Measurements from ENCODE around the gene USO1.
"Not testable (repeated sequence)": the region's sequence is repeated elsewhere in the genome, so short reads cannot be mapped to it uniquely, and the experiment has no call there.

USO1 gene, protein sequence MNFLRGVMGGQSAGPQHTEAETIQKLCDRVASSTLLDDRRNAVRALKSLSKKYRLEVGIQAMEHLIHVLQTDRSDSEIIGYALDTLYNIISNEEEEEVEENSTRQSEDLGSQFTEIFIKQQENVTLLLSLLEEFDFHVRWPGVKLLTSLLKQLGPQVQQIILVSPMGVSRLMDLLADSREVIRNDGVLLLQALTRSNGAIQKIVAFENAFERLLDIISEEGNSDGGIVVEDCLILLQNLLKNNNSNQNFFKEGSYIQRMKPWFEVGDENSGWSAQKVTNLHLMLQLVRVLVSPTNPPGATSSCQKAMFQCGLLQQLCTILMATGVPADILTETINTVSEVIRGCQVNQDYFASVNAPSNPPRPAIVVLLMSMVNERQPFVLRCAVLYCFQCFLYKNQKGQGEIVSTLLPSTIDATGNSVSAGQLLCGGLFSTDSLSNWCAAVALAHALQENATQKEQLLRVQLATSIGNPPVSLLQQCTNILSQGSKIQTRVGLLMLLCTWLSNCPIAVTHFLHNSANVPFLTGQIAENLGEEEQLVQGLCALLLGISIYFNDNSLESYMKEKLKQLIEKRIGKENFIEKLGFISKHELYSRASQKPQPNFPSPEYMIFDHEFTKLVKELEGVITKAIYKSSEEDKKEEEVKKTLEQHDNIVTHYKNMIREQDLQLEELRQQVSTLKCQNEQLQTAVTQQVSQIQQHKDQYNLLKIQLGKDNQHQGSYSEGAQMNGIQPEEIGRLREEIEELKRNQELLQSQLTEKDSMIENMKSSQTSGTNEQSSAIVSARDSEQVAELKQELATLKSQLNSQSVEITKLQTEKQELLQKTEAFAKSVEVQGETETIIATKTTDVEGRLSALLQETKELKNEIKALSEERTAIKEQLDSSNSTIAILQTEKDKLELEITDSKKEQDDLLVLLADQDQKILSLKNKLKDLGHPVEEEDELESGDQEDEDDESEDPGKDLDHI

DNA sequence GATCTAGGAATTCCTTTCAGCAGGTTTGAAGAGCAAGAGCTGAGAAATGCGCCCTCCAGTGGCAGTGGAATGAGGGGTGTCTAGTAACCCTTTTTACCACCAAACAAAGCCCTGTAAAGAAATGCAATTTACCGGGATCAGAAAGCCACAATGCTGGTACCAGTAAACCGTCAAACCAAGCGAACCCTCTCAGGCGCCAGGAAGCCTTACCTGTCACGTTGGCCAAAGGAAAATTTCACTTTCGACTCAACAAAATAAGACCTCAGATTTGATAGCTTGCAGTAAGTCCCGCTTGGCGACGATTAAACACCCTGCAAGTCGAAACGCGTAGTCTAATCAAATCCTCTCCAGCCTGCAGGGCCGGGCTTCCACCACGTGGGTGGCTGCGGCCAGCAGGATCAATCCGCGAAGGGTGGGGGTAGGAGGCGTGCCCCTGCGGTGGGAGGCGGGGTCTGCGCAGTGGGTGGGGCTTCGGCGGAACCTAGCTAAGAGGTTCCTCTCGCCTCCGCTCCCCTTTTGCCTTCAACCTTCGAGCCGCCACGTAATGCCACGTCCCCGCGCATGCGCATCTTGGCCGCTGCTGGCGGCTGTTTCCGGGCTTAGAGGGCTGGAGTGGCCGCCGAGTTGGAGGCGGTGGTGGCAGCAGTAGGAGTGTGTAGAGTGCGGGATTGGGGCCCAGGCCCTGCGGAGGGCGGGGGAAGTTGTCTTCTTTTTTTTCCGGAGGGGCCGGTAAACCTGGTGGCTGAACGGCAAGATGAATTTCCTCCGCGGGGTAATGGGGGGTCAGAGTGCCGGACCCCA, at the start of gene USO1:
TSS of gene USO1 (plus strand) at position 512 of the 801 bp plus-strand sequence. CDS start at position 755, 243 bp downstream.
- no peaks in the 10 kb centered on the region for H3K9me3 ChIP-seq (ENCODE audit: control insufficient read depth, low read length)
- peak; percentile 99 for DNase-seq (ENCODE audit: low read depth)
- H3K9ac ChIP-seq (ENCODE audit: low read length): peak within 1 kb of the TSS; percentile 100
- no peaks in the 10 kb centered on the region for H3K27me3 ChIP-seq (replicated peaks; ENCODE audit: control insufficient read depth, insufficient read depth, low read length)
- H3K36me3 ChIP-seq (ENCODE audit: control insufficient read depth, insufficient read depth, low read length, severe bottlenecking): no peaks in the 10 kb centered on the region
- H3K4me1 ChIP-seq (ENCODE audit: control insufficient read depth, insufficient read depth, low read length): peaks cover 31% of the 10 kb centered on the region
- H3K4me3 ChIP-seq (ENCODE audit: low read length): peak within 1 kb of the TSS; percentile 99

DNA sequence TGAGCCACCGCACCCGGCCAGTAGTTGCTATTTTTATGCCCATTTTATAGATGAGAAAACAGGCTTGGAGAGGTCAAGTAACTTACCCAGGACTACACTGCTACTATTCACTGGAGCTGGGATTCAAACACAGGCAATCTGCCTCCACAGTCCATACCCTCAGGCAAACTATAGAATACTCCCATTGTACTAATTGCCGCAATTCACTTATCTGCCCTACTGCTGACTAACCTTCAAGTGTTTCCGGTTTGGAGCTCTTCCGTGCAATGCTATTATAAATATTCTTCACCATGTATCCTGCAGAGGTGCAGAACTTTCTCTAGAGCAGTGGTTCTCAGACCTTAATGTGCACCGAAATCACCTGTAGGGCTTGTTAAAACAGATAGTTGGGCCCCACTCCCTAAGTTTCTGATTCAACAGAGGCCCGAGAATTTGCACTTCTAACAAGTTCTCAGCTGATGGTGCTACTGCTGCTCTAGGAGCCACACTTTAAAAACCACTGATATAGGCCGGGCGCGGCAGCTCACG, 49.3 kb upstream of the USO1 start:
- Histone ChIP-seq H3K4me1 (ENCODE audit: control insufficient read depth, insufficient read depth, low read length) (peaks cover 23% of the 10 kb centered on the region), H3K27me3 (replicated peaks; ENCODE audit: control insufficient read depth, insufficient read depth, low read length) (no peaks in the 10 kb centered on the region)

DNA sequence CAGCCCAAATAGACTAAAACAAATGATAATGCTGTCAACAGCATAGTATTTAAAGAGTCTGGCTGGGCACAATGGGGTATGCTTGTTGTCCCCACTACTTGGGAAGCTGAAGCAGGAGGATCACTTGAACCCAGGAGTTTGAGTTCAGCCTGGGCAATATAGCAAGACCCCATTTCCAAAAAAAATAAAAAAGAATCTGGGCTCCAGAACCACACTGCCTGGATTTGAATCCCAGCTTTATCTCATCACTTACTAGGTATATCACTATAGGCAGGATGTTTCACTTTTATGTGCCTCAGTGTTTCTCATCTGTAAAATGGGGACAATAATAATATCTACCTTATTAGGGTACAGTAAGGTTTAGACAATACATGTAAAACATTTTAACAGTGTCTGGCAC, 45.9 kb upstream of the USO1 start:
- DNase-seq (ENCODE audit: low read depth): no peak
- H3K4me1 ChIP-seq (ENCODE audit: control insufficient read depth, insufficient read depth, low read length): peaks cover 7% of the 10 kb centered on the region
- H3K9ac ChIP-seq (ENCODE audit: low read length): no peak overlapping the region
- no peaks in the 10 kb centered on the region for H3K9me3 ChIP-seq (ENCODE audit: control insufficient read depth, low read length)
- no peaks in the 10 kb centered on the region for H3K27me3 ChIP-seq (replicated peaks; ENCODE audit: control insufficient read depth, insufficient read depth, low read length)
- H3K4me3 ChIP-seq (ENCODE audit: low read length): no peak overlapping the region
- H3K36me3 ChIP-seq (ENCODE audit: control insufficient read depth, insufficient read depth, low read length, severe bottlenecking): no peaks in the 10 kb centered on the region

More for the DNA sequence above, 49.3 kb upstream of the USO1 start:
- DNase-seq (ENCODE audit: low read depth): no peak
- Histone ChIP-seq H3K36me3 (ENCODE audit: control insufficient read depth, insufficient read depth, low read length, severe bottlenecking) (no peaks in the 10 kb centered on the region), H3K4me3 (ENCODE audit: low read length) (no peak overlapping the region), H3K9ac (ENCODE audit: low read length) (no peak overlapping the region), H3K9me3 (ENCODE audit: control insufficient read depth, low read length) (no peaks in the 10 kb centered on the region)

DNA sequence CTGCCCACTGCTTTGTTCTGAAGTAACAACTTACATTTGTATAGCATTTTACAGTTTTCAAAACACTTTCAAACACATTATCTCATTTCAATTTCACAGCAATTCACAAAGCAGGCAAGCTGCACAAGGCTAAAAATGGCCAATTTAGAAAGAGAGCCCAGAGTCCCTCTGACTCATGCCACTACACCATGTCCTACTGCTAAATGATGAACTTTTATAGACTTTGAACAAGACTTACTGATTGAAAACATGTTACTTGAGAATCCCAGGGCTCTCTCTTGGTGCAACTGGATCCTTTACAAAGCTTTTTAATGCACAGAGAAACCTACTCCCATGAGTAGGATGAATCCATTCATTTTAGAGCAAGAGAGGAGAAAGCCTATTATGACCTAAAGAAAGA, 45.4 kb upstream of the USO1 start:
- peaks cover 3% of the 10 kb centered on the region for H3K4me1 ChIP-seq (ENCODE audit: control insufficient read depth, insufficient read depth, low read length)
- H3K9ac ChIP-seq (ENCODE audit: low read length): no peak overlapping the region
- H3K4me3 ChIP-seq (ENCODE audit: low read length): no peak overlapping the region
- H3K9me3 ChIP-seq (ENCODE audit: control insufficient read depth, low read length): no peaks in the 10 kb centered on the region
- H3K36me3 ChIP-seq (ENCODE audit: control insufficient read depth, insufficient read depth, low read length, severe bottlenecking): no peaks in the 10 kb centered on the region
- no peak for DNase-seq (ENCODE audit: low read depth)
- no peaks in the 10 kb centered on the region for H3K27me3 ChIP-seq (replicated peaks; ENCODE audit: control insufficient read depth, insufficient read depth, low read length)

DNA sequence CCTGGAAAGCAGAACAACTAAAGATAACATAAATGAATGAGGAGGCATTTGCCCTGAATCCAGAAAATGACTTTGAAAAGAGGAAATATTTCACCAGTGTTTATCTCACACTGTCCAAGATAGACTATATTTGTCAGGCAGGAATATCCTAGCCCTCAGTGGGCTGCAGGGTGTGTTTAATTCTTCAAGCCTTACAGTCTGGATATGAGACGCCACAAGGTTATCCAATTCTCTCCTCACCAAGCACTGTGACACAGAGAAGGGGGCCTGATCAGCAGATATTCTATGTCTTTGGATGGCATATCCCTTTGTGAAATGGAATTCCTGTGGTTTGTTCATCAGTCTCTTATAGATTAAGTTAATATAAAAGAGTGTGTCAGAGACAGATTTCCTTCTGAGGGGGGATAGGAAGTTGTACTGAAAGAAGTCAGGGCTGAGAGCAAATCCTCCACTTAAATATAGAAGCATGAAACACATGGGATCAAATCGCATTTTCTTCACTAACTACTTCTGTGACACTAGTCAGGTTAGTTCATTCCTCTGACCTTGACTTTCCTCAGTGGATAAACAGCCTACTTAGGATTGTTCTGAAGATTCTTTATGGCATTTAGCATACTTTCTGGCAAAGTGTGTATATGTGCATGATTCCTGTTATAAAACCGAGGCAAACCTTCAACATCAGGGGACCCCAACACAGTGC, 44.4 kb upstream of the USO1 start:
- Histone ChIP-seq H3K27me3 (replicated peaks; ENCODE audit: control insufficient read depth, insufficient read depth, low read length) (no peaks in the 10 kb centered on the region), H3K4me3 (ENCODE audit: low read length) (no peak overlapping the region), H3K9ac (ENCODE audit: low read length) (no peak overlapping the region), H3K4me1 (ENCODE audit: control insufficient read depth, insufficient read depth, low read length) (no peaks in the 10 kb centered on the region), H3K9me3 (ENCODE audit: control insufficient read depth, low read length) (no peaks in the 10 kb centered on the region), H3K36me3 (ENCODE audit: control insufficient read depth, insufficient read depth, low read length, severe bottlenecking) (no peaks in the 10 kb centered on the region)
- DNase-seq (ENCODE audit: low read depth): no peak

DNA sequence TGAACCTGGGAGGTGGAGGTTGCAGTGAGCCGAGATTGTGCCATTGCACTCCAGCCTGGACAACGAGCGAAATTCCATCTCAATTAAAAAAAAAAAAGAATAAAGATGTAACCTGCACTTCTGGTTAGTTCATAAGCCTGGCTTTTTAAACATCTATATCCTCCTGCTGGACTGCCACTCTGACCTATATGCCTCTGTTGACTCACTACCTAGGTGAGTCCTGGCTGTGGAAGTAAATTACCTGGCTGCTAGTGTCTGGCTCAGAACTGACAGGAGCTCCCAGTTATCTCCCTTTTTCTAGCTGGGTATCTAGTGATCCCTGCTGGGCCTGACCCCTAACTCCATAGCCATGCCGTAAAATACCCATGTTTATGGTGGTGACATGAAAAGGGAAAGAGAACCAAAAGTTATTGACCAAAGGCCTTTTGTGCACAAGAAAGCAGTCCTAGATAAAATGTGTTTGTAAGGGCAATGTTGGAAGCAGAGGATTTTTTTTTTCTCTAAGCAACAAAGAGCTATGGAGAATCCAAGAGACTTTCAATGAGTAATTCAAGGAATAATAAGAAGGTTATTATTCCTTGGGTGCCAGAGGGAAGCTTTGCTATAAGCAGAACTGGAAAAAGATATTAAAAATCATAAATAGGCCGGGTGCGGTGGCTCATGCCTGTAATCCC, 40.8 kb upstream of the USO1 start:
- DNase-seq (ENCODE audit: low read depth): no peak
- H3K9me3 ChIP-seq (ENCODE audit: control insufficient read depth, low read length): no peaks in the 10 kb centered on the region

DNA sequence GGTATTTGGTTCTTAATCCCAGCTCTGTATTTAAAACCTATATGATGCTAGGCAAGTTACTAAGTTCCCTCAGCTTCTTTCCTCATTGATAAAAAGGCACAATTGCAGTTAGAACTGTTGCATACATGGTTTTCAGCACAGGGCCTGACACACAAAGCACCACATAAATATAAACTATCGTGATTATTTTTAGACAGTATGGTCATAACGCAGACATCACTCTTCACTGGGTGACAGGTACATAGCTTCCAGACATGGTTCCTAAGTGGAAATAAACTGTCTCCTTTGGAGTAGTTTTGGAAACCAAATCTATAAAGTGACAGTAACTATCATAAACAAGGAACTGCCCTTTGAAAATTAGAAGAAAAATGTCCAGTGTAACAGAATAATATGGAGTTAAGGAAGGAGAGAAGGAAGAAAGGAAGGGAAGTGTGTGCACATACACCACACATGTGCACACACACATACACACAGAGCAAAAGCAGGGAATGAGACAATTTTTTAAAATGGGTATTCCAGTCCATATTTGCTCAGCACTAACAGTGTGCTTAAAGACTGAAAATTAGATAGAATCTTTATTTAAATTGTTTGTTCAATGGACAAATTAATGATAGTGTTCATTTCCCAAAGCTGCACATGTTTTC, 38.7 kb upstream of the USO1 start:
- H3K4me1 ChIP-seq (ENCODE audit: control insufficient read depth, insufficient read depth, low read length): no peaks in the 10 kb centered on the region
- DNase-seq (ENCODE audit: low read depth): no peak
- no peaks in the 10 kb centered on the region for H3K27me3 ChIP-seq (replicated peaks; ENCODE audit: control insufficient read depth, insufficient read depth, low read length)
- H3K36me3 ChIP-seq (ENCODE audit: control insufficient read depth, insufficient read depth, low read length, severe bottlenecking): no peaks in the 10 kb centered on the region
- no peak overlapping the region for H3K9ac ChIP-seq (ENCODE audit: low read length)
- H3K9me3 ChIP-seq (ENCODE audit: control insufficient read depth, low read length): no peaks in the 10 kb centered on the region
- H3K4me3 ChIP-seq (ENCODE audit: low read length): no peak overlapping the region

More for the DNA sequence above, 40.8 kb upstream of the USO1 start:
- H3K27me3 ChIP-seq (replicated peaks; ENCODE audit: control insufficient read depth, insufficient read depth, low read length): no peaks in the 10 kb centered on the region
- H3K9ac ChIP-seq (ENCODE audit: low read length): no peak overlapping the region
- H3K4me3 ChIP-seq (ENCODE audit: low read length): no peak overlapping the region
- H3K4me1 ChIP-seq (ENCODE audit: control insufficient read depth, insufficient read depth, low read length): no peaks in the 10 kb centered on the region
- no peaks in the 10 kb centered on the region for H3K36me3 ChIP-seq (ENCODE audit: control insufficient read depth, insufficient read depth, low read length, severe bottlenecking)

DNA sequence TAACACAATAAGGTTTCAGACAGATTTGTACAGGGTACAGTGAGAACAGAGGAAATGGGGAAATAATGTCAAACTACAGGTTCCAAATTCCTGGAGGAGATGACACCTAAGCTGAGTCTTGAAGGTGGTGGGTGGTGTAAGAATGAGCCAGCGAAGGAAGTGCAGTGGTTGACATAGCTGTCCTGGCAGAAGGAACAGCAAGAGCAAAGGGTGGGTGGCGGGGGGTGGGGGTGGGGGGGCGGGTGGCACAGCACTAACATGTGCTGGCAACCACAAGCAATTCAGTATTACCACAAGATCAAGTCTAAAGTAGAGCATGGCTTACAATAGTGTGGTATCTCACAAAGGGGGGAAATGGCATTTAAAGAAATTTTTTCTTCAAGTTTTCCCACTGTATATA, 38.0 kb upstream of the USO1 start:
- DNase-seq (ENCODE audit: low read depth): no peak
- Histone ChIP-seq H3K9me3 (ENCODE audit: control insufficient read depth, low read length) (no peaks in the 10 kb centered on the region), H3K9ac (ENCODE audit: low read length) (no peak overlapping the region), H3K36me3 (ENCODE audit: control insufficient read depth, insufficient read depth, low read length, severe bottlenecking) (no peaks in the 10 kb centered on the region), H3K4me3 (ENCODE audit: low read length) (no peak overlapping the region), H3K4me1 (ENCODE audit: control insufficient read depth, insufficient read depth, low read length) (no peaks in the 10 kb centered on the region), H3K27me3 (replicated peaks; ENCODE audit: control insufficient read depth, insufficient read depth, low read length) (no peaks in the 10 kb centered on the region)

DNA sequence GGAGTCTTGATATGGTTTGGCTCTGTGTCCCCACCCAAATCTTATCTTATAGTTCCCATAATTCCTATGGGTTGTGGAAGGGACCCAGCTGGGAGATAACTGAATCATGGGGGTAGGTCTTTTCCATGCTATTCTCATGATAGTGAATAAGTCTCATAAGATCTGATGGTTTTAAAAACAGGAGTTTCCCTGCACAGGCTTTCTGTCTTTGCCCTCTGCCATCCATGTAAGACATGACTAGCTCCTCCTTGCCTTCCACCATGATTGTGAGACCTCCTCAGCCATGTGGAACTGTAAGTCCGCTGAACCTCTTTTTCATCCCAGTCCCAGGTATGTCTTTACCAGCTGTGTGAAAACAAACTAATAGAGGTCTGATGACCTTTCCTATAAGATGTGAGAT, 37.3 kb upstream of the USO1 start:
- H3K9me3 ChIP-seq (ENCODE audit: control insufficient read depth, low read length); DNase-seq (ENCODE audit: low read depth); H3K9ac ChIP-seq (ENCODE audit: low read length); H3K36me3 ChIP-seq (ENCODE audit: control insufficient read depth, insufficient read depth, low read length, severe bottlenecking); H3K4me1 ChIP-seq (ENCODE audit: control insufficient read depth, insufficient read depth, low read length); H3K27me3 ChIP-seq (replicated peaks; ENCODE audit: control insufficient read depth, insufficient read depth, low read length); H3K4me3 ChIP-seq (ENCODE audit: low read length): not testable (repeated sequence)

DNA sequence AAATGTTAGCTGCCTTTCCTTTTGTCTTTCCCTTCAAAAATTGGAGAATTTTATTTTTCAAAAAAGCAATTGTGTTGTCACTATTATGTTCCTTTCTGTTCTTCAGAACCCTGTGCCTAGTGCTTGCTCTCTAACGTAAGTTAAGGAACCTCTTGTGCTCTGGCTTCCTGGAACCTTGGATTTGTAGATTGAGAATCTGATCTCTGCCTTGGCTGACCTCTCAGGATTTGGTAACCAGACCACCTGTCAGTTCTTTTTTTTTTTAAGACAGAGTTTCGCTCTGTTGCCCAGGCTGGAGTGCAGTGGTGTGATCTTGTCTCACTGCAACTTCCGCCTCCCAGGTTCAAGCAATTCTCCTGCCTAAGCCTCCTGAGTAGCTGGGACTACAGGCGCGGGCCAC, 32.3 kb upstream of the USO1 start:
- H3K9me3 ChIP-seq (ENCODE audit: control insufficient read depth, low read length); H3K4me1 ChIP-seq (ENCODE audit: control insufficient read depth, insufficient read depth, low read length); H3K9ac ChIP-seq (ENCODE audit: low read length); H3K27me3 ChIP-seq (replicated peaks; ENCODE audit: control insufficient read depth, insufficient read depth, low read length); H3K36me3 ChIP-seq (ENCODE audit: control insufficient read depth, insufficient read depth, low read length, severe bottlenecking); H3K4me3 ChIP-seq (ENCODE audit: low read length); DNase-seq (ENCODE audit: low read depth): not testable (repeated sequence)
